Adrenal gland (tissue), 5 donors: Measurements from ENCODE around the gene SIK1.
"Not testable (repeated sequence)": the region's sequence is repeated elsewhere in the genome, so short reads cannot be mapped to it uniquely, and the experiment has no call there.

Experiments used
- POLR2A ChIP-seq, 2 donors: fragments of 450-650 bp; IDR thresholded peaks; one replicate each; pipeline ENCODE4 v1.6.1; 2017; ENCODE audit warnings: antibody characterized with exemption in 2 of 2, mild to moderate bottlenecking in 2 of 2, moderate library complexity in 1 of 2
- TF ChIP-seq, protein P1 (sequence below), 6 experiments: fragments of 450-650 bp in 4 of 6; fragments of 200-600 bp in 2 of 6; sonication (generic) in 1 of 6; IDR thresholded peaks; 1 replicate in 5 of 6; 2 replicates in 1 of 6; pipeline versions ENCODE4 v1.5.1 to v1.8.0; 2016 to 2021; ENCODE audit warnings: antibody characterized with exemption in 6 of 6, mild to moderate bottlenecking in 2 of 6, moderate library complexity in 1 of 6
- donor health status: DM: no; HTN: no; CAD: no.

DNA sequence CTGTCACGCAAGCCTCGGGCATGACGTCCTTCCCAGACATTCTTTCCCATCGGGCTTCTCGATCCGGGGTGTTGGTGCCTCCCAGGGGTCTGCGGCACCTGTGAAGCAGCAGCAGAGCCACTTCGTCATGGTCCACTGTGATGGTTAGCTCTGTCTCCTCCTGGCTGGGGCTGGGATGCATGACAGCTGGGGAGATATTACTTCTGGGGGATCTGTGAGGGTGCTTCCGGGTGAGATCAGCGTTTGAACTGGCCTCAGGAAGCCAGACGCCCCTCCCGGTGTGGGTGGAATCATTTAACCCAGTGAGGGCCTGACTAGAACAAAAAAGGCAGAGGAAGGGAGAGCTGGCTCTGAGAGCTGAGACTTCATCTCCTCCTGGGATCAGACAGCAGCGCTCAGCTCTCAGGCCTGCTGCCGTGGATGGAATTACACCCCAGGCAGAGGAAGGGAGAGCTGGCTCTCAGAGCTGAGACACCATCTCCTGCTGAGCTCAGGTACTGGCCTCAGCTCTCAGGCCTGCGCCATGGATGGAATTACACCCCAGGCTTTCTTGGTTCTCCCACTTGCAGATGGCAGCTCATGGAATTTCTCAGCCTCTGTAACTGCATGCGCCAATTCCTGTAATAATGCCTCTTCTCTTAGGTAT is 44.8 kb upstream of the SIK1 start:
- TF ChIP-seq, protein P1, sequence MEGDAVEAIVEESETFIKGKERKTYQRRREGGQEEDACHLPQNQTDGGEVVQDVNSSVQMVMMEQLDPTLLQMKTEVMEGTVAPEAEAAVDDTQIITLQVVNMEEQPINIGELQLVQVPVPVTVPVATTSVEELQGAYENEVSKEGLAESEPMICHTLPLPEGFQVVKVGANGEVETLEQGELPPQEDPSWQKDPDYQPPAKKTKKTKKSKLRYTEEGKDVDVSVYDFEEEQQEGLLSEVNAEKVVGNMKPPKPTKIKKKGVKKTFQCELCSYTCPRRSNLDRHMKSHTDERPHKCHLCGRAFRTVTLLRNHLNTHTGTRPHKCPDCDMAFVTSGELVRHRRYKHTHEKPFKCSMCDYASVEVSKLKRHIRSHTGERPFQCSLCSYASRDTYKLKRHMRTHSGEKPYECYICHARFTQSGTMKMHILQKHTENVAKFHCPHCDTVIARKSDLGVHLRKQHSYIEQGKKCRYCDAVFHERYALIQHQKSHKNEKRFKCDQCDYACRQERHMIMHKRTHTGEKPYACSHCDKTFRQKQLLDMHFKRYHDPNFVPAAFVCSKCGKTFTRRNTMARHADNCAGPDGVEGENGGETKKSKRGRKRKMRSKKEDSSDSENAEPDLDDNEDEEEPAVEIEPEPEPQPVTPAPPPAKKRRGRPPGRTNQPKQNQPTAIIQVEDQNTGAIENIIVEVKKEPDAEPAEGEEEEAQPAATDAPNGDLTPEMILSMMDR (IDR thresholded peaks at IDR 0.05) = not testable (repeated sequence)
- TF ChIP-seq POLR2A (IDR thresholded peaks at IDR 0.05) = not testable (repeated sequence)
